GM19467 (cell line): ENCODE measurements around the gene EPHA3.

Experiments
- ATAC-seq: cut with Tn5 transposase; IDR thresholded peaks from one replicate; pipeline ENCODE4 v1.9.1; 2021; ENCODE audit warnings: mild to moderate bottlenecking, moderate library complexity; ENCODE audit not compliant: unreplicated experiment

Gene EPHA3

GRCh38 chr3:89107461-89108290 is at the start of gene EPHA3:
Gene EPHA3 (plus strand): TSS chr3:89107621. CDS start chr3:89107749, 128 bp downstream.
- ATAC-seq, result peak; percentile 97

- ATAC-seq, result no peak
Observed at GRCh38 chr3:89058371-89058770, 49.0 kb upstream of the EPHA3 start.

GRCh38 chr3:89059211-89059925 is 48.1 kb upstream of the EPHA3 start:
- ATAC-seq, result no peak

GRCh38 chr3:89061259-89061658 is 46.2 kb upstream of the EPHA3 start:
- no peak for ATAC-seq

- ATAC-seq, result no peak
Observed at GRCh38 chr3:89067736-89068135, 39.7 kb upstream of the EPHA3 start.

GRCh38 chr3:89072642-89073041 is 34.8 kb upstream of the EPHA3 start:
- no peak for ATAC-seq

GRCh38 chr3:89079944-89080343 is 27.5 kb upstream of the EPHA3 start:
- no peak for ATAC-seq

GRCh38 chr3:89087851-89088250 is 19.6 kb upstream of the EPHA3 start:
- no peak for ATAC-seq

GRCh38 chr3:89098173-89098572 is 9.2 kb upstream of the EPHA3 start:
- no peak for ATAC-seq

GRCh38 chr3:89098964-89099585 is 8.3 kb upstream of the EPHA3 start:
- ATAC-seq, result peak; percentile 97

- no peak for ATAC-seq
Observed at GRCh38 chr3:89101251-89101650, 6.2 kb upstream of the EPHA3 start.

GRCh38 chr3:89101921-89102320 is 5.5 kb upstream of the EPHA3 start:
- ATAC-seq, result no peak

GRCh38 chr3:89104499-89104898 is 2.9 kb upstream of the EPHA3 start:
- no peak for ATAC-seq

GRCh38 chr3:89105503-89105902 is 1.9 kb upstream of the EPHA3 start:
- ATAC-seq, result no peak

GRCh38 chr3:89108291-89108550 is 800 bp downstream of the EPHA3 start:
- no peak for ATAC-seq

- ATAC-seq, result no peak
Observed at GRCh38 chr3:89113344-89113743, 5.9 kb downstream of the EPHA3 start.

GRCh38 chr3:89113893-89114840 is 6.7 kb downstream of the EPHA3 start:
- peak; percentile 93 for ATAC-seq

GRCh38 chr3:89114841-89115223 is 7.4 kb downstream of the EPHA3 start:
- ATAC-seq, result no peak

- no peak for ATAC-seq
Observed at GRCh38 chr3:89116476-89116875, 9.1 kb downstream of the EPHA3 start.

GRCh38 chr3:89138048-89138447 is 30.6 kb downstream of the EPHA3 start:
- no peak for ATAC-seq

- no peak for ATAC-seq
Observed at GRCh38 chr3:89139870-89140269, 32.4 kb downstream of the EPHA3 start.
